HepG2 (cell line): Measurements from ENCODE around the gene HLF. TPM values are rescaled to one million over a fixed set of nuclear protein-coding genes. Genes with fewer than 3 reads are reported as not detected.

ENCODE experiments used
- ELK4 ChIP-seq: sonication (generic); formaldehyde crosslinking; IDR thresholded peaks from 2 replicates; pipeline ENCODE4 v1.9.0; 2021; ENCODE audit warnings: missing genetic modification reagents, borderline replicate concordance
- FOXA3 ChIP-seq: IDR thresholded peaks from 2 replicates; pipeline ENCODE4 v1.6.1; 2016; ENCODE audit warnings: missing genetic modification reagents, missing compliant biosample characterization
- GABPA ChIP-seq, 2 experiments: IDR thresholded peaks; 2 replicates each; pipeline ENCODE4 v1.6.1; 2011 to 2016; ENCODE audit warnings: low read depth in 2 of 2, low read length in 1 of 2, missing biosample characterization in 1 of 2, missing genetic modification characterization in 1 of 2
- GABPB1 ChIP-seq: IDR thresholded peaks from 2 replicates; pipeline ENCODE4 v1.6.1; 2016; ENCODE audit warnings: mild to moderate bottlenecking, missing genetic modification reagents, moderate library complexity, missing compliant biosample characterization
- HOXA9 ChIP-seq: sonication (generic); formaldehyde crosslinking; IDR thresholded peaks from 2 replicates; pipeline ENCODE4 v1.8.1; 2022; ENCODE audit warnings: missing genetic modification reagents, mild to moderate bottlenecking, moderate library complexity, borderline replicate concordance
- KDM3A ChIP-seq: IDR thresholded peaks from 2 replicates; pipeline ENCODE4 v1.6.1; 2018; ENCODE audit warnings: low read depth, missing compliant biosample characterization
- KDM4B ChIP-seq: sonication (generic); formaldehyde crosslinking; IDR thresholded peaks from 2 replicates; pipeline ENCODE4 v1.4.0; 2020; ENCODE audit warnings: missing genetic modification reagents
- KLF16 ChIP-seq, 2 experiments: sonication (generic) in 1 of 2; formaldehyde crosslinking in 1 of 2; IDR thresholded peaks; 2 replicates each; pipeline versions ENCODE4 v1.6.1 to v1.8.0; 2016 to 2023; ENCODE audit warnings: missing genetic modification reagents in 2 of 2, missing compliant biosample characterization in 1 of 2
- LCORL ChIP-seq, 2 experiments: fragments of 450-650 bp in 1 of 2; sonication (generic) in 1 of 2; formaldehyde crosslinking in 1 of 2; IDR thresholded peaks; 2 replicates each; pipeline versions ENCODE4 v1.5.0 to v1.6.1; 2017 to 2020; ENCODE audit warnings: antibody characterized with exemption in 1 of 2, missing genetic modification reagents in 1 of 2
- MED1 ChIP-seq: sonication (generic); formaldehyde crosslinking; IDR thresholded peaks from 2 replicates; pipeline ENCODE4 v1.4.0; 2020; ENCODE audit warnings: missing genetic modification reagents
- MNT ChIP-seq: fragments of 450-650 bp; IDR thresholded peaks from 2 replicates; pipeline ENCODE4 v1.6.1; 2016
- NFIC ChIP-seq: IDR thresholded peaks from 2 replicates; pipeline ENCODE4 v1.6.1; 2012; ENCODE audit warnings: mild to moderate bottlenecking, low read length, inconsistent platforms
- PHF5A ChIP-seq: IDR thresholded peaks from one replicate; pipeline ENCODE4 v1.6.1; 2018; ENCODE audit warnings: low read depth, missing genetic modification reagents; ENCODE audit not compliant: unreplicated experiment
- SATB2 ChIP-seq: sonication (generic); formaldehyde crosslinking; IDR thresholded peaks from 2 replicates; pipeline ENCODE4 v1.5.0; 2020; ENCODE audit warnings: missing genetic modification reagents
- SMARCC2 ChIP-seq: fragments of 450-650 bp; IDR thresholded peaks from 2 replicates; pipeline ENCODE4 v1.6.1; 2017; ENCODE audit warnings: antibody characterized with exemption, mild to moderate bottlenecking
- TEAD3 ChIP-seq: optimal IDR thresholded peaks from 2 replicates; pipeline ENCODE3; 2016; ENCODE audit warnings: borderline replicate concordance
- ZFP36 ChIP-seq: fragments of 150-350 bp; IDR thresholded peaks from 2 replicates; pipeline ENCODE4 v1.6.1; 2018; ENCODE audit warnings: borderline replicate concordance, low read length, low read depth; ENCODE audit not compliant: partially characterized antibody
- ZFP90 ChIP-seq: sonication (generic); formaldehyde crosslinking; IDR thresholded peaks from 2 replicates; pipeline ENCODE4 v1.8.0; 2022; ENCODE audit warnings: missing genetic modification reagents, mild to moderate bottlenecking, inconsistent platforms, borderline replicate concordance
- ZIK1 ChIP-seq: sonication (generic); formaldehyde crosslinking; IDR thresholded peaks from 2 replicates; pipeline ENCODE4 v1.5.0; 2020; ENCODE audit warnings: mild to moderate bottlenecking, low read depth, missing genetic modification reagents, borderline replicate concordance
- ZKSCAN1 ChIP-seq: fragments of 150-350 bp; IDR thresholded peaks from 2 replicates; pipeline ENCODE4 v1.6.1; 2014; ENCODE audit warnings: low read length
- ZMAT3 ChIP-seq: sonication (generic); formaldehyde crosslinking; conservative IDR thresholded peaks from 2 replicates; pipeline ENCODE4 v1.7.0; 2021; ENCODE audit warnings: missing genetic modification reagents
- ZNF207 ChIP-seq: fragments of 450-650 bp; IDR thresholded peaks from 2 replicates; pipeline ENCODE4 v1.6.1; 2016; ENCODE audit warnings: antibody characterized with exemption, borderline replicate concordance
- ZNF331 ChIP-seq: sonication (generic); formaldehyde crosslinking; IDR thresholded peaks from 2 replicates; pipeline ENCODE4 v1.4.0; 2020; ENCODE audit warnings: missing genetic modification reagents
- ZNF333 ChIP-seq: sonication (generic); formaldehyde crosslinking; IDR thresholded peaks from 2 replicates; pipeline ENCODE4 v1.4.0; 2020; ENCODE audit warnings: mild to moderate bottlenecking, missing genetic modification reagents, borderline replicate concordance
- ZNF513 ChIP-seq: sonication (generic); formaldehyde crosslinking; conservative IDR thresholded peaks from 2 replicates; pipeline ENCODE4 v1.5.0; 2020; ENCODE audit warnings: missing genetic modification reagents
- ZNF530 ChIP-seq: sonication (generic); formaldehyde crosslinking; IDR thresholded peaks from 2 replicates; pipeline ENCODE4 v1.5.0; 2020; ENCODE audit warnings: low read depth, mild to moderate bottlenecking, missing genetic modification reagents
- ZNF543 ChIP-seq: sonication (generic); formaldehyde crosslinking; IDR thresholded peaks from 2 replicates; pipeline ENCODE4 v1.4.0; 2020; ENCODE audit warnings: mild to moderate bottlenecking, missing genetic modification reagents
- polyA plus RNA-seq, 8 experiments: library from polyadenylated mRNA; depleted of rRNA in 3 of 8; stranded (reverse) in 7 of 8; unstranded in 1 of 8; fragments of >200 nt; fragmentation: Illumina TruSeq in 4 of 8; extraction: Trizol in 4 of 8; gene quantifications; 2 replicates each; pipeline versions ENCODE4 v1.2.1 to v1.2.3, GENCODE V29; 2011 to 2016; ENCODE audit warnings: low read depth in 4 of 8, missing spikeins in 1 of 8, mixed read lengths in 1 of 8; ENCODE audit not compliant: insufficient read depth in 1 of 8
- total RNA-seq, 5 experiments: library from RNA; depleted of rRNA; stranded (reverse); fragments of >200 nt; fragmentation: Illumina TruSeq; extraction: Trizol; gene quantifications; 2 replicates each; pipeline ENCODE4 v1.2.3, GENCODE V29; 2016; ENCODE audit warnings: low read depth in 1 of 5

Gene HLF
- total and polyA plus RNA-seq, 2 of the 13 experiments (the other 11 are each of a cell fraction or from before 2014, with no cell fraction given): 202 to 346 TPM

- TF ChIP-seq ZNF513: no peak
- TF ChIP-seq ZNF331 (CRISPR knock-in tag): 0 out of 2 replicates have a peak, but pooled peaks have one; percentile 34
- TF ChIP-seq SMARCC2: no peak
- TF ChIP-seq LCORL (IDR thresholded peaks at IDR 0.05): no peak
- TF ChIP-seq LCORL (CRISPR knock-in tag; IDR thresholded peaks at IDR 0.05): peak; percentile 57
- no peak for TF ChIP-seq ZMAT3 (CRISPR knock-in tag)
- peak; percentile 64 for TF ChIP-seq FOXA3 (CRISPR knock-in tag)
- no peak for TF ChIP-seq HOXA9 (CRISPR knock-in tag)
- TF ChIP-seq ZKSCAN1: no peak
- no peak for TF ChIP-seq ZIK1
- TF ChIP-seq ZFP36: no peak
- no peak for TF ChIP-seq ZNF207
- TF ChIP-seq ZNF543: no peak
- TF ChIP-seq ZNF333: no peak
- TF ChIP-seq ELK4 (CRISPR knock-in tag): no peak
- TF ChIP-seq MNT: no peak
- no peak for TF ChIP-seq ZNF530
- TF ChIP-seq PHF5A (CRISPR knock-in tag): no peak
- peak in 1 of 2 experiments; percentile 58; a peak in 1 of 4 replicates for TF ChIP-seq KLF16 (CRISPR knock-in tag; IDR thresholded peaks at IDR 0.05)
- TF ChIP-seq ZFP90 (CRISPR knock-in tag): no peak
- TF ChIP-seq KDM4B: peak; percentile 49; the same call in 1 of the 2 replicates
- no peak for TF ChIP-seq NFIC
- peak; percentile 50; the same call in 1 of the 2 replicates for TF ChIP-seq MED1 (CRISPR knock-in tag)
- TF ChIP-seq TEAD3 (CRISPR knock-in tag): peak; percentile 61
- TF ChIP-seq KDM3A: peak; percentile 49; the same call in 1 of the 2 replicates
- TF ChIP-seq GABPB1: no peak
- no peak for TF ChIP-seq GABPA (IDR thresholded peaks at IDR 0.05; ENCODE audit: low read depth, low read length)
- no peak for TF ChIP-seq GABPA (CRISPR knock-in tag; IDR thresholded peaks at IDR 0.05; ENCODE audit: low read depth)
- no peak for TF ChIP-seq SATB2 (CRISPR knock-in tag)
Measured at GRCh38 chr17:55356434-55357328, 91.9 kb downstream of the HLF start (continued).
